Activated CD4-positive, CD25-positive, alpha-beta regulatory T cell (primary cell): Measurements from ENCODE around the gene TMEM132D.
"Not testable (repeated sequence)": the region's sequence is repeated elsewhere in the genome, so short reads cannot be mapped to it uniquely, and the experiment has no call there.

ENCODE experiments used
- DNase-seq, 4 experiments: peaks; one replicate each; lab custom pipeline; 2025; lab: John Stamatoyannopoulos, UW

The TMEM132D gene

DNA sequence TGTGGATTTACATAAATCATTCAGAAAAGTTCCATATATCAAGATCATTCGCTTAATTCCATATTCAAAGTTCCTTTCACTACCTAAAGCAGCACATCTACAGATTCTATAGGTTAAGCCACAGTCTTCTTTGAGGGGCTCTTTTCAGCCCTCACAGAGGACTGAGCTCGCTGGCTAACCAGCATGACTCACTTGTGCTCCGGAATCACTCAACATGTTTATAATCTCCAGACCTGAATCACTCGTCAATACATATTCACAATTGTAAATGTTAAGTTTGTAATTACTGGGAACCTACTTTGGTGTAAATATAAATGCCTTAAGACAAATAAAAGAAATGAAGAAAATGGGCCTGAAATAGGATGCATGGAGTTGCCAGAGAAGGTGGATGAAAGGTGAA lies 315.7 kb downstream of the TMEM132D start:
- no peak for DNase-seq

DNA sequence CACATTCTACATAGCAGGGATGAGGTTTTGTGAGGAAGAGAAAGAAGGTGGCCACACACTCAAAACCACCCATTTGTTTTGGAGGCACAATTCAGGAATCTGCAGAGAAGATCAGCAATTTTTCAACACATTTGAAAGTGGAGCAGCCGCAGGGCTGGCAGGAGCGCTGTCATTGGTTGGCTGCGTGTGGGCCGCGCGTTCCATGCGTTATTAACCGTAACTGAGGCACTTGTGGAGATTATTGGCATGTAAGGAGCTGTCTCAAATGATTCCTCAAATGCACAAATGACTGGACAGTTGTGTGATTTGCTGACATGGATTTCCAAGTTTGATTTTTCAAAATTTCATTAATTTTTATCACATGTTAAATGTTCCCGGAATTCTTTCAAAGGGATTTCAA lies 318.5 kb downstream of the TMEM132D start:
- no peak for DNase-seq

DNA sequence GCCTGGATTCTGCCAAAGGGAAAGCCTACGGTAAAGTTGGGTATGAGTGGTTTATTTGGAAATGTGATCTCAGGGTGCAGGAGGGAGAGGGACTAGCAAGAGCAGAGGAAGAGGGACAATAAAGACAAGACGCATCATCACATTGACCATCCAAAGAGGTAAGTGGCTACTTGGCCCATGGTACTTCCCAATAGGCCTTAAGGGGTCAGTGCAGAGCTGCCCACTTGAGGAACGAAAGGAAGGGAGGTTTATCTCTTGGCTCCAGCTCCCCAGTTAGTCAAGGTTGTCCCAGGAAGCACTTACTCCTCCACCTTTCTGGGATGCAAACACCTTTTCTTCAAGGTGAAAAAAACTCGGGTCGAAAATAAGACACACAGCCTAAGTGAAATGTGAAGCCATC lies 323.9 kb downstream of the TMEM132D start:
- DNase-seq = no peak

DNA sequence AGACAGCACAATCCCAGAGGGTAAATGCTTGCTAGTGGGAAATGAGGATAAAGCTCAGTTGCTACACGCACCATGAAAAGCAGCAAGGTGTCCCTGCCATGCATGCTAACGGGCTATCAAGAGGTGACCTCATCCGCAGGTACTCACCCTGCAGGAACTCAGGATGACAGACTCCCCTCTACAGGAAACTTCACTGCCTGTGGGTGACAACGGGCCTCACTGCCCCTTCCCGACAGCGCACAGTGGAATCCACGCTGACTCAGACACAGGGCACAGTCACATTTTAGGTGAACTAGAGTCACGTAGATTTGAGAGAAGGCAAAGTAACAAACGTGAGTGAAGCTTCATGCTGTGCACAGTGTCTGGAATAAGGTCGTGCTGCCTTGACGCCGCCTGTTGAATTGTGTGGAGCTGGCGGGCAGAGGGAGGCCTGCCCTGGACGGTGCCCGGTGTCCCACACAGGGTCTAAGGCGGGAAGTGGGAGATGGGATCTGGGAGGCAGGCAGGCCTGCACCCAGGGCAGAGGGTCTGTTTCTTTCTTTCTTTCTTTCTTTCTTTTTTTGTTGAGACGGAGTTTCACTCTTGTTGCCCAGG lies 331.8 kb downstream of the TMEM132D start:
- DNase-seq = no peak

DNA sequence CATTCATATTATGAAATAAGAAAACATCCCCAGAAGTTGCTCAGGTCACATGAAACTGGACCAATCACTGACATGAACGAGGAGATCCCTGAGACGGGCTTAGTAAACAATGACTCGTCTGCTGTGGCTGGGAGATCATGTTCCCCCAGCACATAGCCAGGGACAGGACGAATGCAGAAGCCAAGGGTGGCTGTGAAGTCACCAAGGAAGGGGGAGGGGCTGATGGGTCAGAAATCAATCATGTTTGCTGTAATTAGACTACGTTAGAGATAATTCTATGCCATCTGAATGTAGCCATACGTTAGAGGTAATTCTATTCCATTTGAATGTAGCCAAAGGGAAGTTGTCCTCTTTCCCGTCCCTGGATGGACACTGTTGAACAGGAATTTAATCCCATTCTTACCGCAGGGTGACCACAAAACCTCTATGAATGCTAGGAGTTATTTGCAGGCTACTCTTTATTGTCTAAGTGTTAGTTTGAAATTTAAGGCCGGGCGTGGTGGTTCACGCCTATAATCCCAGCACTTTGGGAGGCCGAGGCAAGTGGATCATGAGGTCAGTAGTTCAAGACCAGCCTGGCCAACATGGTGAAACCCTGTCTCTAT lies 332.9 kb downstream of the TMEM132D start:
- DNase-seq = no peak

DNA sequence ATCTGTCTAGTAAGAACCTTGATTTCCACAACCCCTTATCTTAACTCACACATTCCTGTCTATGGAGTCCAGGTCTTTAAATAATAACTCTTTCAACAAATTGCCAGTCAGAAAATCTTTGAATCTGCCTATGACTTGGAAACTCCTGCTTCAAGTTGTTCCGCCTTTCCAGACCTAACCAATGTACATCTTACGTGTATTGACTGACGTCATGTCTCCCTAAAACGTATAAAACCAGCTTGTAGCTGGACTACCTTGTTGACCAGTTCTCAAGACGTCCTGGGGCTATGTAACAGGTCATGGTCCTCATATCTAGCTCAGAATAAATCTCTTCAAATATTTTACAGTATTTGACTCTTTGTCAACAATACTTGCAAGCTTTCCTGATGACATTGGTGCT lies 337.0 kb downstream of the TMEM132D start:
- no peak for DNase-seq

DNA sequence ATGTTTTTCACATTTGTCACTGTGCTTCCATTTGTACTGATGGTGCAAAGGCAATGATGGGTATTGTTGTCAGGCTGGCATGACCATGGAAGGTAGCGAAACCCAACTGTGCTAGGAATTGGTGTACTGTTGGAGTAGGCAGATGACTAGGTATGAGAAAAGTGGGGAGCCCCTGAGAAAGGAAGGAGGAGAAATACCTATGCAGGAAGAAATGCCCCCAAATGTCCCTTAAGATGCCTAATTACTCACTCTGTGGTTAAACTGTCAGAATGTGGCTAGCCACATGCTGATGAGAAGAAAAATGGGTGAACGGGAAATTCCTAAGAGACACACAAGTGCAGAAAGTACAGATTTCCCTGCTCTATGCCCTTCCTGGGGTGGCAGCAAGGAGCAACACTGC lies 339.1 kb downstream of the TMEM132D start:
- DNase-seq = no peak

DNA sequence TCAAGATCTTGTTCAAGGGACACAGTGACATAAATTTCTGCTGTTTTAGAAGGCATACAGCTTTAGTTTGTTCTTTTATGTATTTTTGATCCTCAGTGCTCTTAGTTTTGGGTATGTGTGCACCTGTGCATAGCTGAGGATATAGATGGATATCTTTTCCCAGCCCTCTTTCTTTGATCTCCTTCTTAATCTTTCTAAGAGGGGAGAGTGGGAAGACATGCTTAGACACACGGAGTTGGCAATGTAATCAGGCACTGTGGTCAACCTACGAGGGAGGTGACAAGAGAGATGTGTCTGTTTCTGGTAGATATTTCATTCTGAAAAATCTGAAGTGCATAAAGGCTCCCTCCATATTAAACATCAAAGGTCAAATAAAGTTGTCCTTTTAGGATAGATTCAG lies 340.6 kb downstream of the TMEM132D start:
- no peak for DNase-seq

DNA sequence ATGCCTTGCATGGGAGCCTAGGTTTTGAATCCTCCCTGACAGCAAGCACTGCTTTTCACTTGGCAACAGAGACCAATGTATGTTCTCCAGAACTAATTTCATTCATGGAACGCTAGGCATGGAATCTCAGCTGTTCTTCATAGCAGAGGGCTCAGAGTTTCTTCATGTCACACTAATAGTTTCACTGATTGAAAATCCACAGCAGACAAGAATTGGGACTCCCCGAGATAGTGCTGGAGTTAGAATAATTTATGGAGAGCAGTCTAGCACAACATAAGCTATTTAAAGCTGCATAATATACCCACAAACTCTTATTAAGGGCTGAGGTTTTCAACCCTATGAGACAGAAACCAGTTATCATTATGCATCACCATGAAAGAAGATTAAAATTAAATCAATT lies 342.5 kb downstream of the TMEM132D start:
- DNase-seq = no peak

DNA sequence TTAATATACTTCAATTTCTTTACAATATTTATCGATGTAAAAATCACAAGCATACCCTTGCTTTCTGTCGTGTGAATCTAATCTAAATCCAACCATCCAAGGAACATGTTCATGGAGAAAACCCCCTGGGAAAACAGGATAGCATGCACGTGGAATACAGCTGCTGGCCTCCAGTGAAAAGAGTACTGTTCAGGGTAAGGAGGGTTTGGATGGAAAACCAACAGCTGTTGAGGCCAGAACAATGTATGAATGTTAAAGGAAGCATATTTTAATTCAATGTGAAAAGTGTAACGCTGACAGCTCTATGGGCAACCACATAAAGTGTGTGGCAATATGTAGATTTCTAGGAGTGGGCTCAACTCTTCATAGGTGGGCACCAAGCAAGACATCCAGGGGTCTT lies 344.0 kb downstream of the TMEM132D start:
- DNase-seq = no peak

DNA sequence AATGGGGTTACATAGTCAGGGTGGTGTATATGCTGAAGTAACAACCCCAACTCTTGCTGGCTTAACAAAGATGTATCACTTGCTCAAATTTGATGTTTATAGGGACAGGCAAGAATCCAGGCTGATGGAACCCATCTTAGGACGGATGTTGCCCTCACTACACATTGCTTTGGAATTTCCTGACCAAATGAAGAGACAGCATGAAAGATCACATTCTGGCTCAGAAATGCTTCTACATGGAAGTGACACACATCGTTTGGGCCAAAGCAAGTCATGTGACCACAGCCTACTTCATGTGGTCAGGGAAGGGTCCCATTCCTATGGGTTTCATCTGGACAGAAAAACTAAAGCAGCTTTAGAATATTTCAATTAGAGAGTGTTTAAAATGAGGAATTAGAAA lies 345.8 kb downstream of the TMEM132D start:
- DNase-seq = no peak

DNA sequence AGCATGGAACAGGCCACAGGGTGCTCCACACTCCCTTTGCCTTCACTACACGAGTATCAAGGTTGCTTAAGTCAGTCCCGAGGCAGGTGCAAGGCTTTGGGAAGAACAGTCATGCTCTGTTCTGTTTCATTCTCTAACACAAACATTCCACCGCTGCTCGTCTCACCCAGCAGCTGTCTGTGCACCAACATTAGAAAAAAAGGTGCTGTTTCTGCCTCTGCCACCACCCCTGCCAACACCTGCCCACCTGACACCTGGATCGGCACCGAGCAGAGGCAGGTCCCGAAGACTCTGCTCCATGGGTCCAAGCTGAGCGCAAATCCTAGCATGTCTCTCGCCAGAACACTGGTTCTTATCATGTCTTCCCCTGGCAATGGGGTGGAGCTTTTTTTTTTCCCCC lies 347.7 kb downstream of the TMEM132D start:
- DNase-seq = no peak

DNA sequence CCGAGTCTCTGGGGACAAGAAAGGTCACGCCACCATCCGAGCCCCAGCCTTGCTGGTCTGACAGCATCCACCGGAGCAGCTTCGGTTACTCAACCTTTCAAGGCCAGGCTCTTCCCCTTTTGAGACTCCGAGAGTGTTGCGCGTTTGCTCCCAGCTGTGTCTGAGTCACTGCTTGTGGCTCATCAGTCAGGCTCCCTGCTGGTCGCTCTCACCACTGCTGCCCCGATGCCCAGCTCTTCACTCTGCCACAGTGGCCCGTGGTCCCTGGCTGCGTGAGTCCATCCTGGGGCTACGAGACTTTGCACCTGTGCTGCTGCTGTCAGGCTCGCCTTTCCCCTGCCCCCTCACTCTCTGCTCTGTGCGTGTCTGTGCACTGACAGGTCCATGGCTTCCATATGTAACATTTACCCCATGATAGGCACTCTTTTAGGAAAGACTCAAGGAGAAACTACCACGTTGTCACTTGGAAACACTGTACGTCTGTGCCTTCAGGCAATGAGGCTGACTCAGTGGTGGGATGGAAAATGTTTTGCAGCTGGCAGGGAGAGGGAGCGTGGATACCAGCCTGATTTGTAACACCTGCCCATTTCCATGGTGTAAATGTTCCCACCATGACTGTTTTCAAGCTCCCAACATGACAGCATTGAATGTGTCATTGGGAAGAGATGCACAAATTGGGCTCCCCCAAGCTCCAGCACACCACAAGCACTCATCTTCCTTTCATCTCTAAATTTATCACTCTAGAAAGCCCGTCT lies 350.7 kb downstream of the TMEM132D start:
- DNase-seq = no peak

DNA sequence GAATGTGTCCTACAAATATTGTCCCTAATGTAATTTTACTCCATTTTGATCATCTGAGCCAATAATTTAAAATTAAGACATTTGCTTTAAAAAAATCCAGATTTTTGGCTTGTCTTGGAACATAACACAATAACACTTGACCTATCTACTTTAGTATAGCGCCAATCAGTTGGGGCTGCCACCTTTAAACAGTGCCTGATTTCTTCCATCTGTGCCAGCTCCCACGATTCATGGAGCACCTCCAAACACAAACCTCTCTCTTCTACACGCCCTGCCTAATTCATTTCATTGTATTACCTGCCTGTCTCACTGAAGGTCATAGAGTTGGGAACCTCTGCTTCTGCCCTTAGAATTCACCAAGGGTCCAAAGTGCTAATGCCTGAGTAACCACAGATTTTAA lies 352.4 kb downstream of the TMEM132D start:
- DNase-seq = no peak

DNA sequence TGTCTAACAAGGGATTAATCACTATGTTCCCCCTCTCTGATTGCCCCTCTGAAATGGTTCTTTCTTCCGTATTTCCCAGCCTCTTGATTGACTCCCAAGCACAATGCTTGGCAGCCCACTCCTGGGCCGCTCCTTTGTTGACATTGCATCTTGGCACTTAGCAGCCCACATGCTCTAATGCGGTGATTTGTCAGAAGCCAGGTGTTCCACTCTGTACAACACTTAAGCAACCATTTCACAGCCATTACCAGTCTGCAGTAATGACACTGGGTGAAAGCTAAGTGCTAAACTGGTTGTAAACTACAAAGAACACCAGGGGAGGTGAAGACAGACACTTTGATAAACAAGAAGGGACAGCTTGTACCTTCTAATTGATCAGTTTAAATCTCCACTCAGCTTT lies 353.5 kb downstream of the TMEM132D start:
- DNase-seq = no peak

DNA sequence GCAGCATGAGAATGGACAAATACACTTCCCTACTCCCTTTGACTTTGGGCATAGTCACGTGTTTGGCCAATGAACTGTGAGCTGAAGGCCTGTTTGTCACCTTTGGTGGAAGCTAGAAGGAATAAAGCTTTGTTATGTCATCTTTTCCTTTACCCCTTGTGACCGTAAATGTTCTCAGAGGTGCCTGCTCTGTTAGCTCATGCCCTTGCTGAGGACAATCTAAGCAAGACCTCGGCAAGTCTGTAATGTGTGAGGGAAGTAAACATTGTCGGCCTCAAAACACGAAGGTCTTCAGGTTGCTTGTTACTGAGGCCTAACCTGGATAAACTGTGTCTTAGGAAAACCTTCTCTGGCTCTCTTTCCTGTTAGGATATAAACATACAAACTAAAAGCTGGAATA lies 354.2 kb downstream of the TMEM132D start:
- DNase-seq = no peak

DNA sequence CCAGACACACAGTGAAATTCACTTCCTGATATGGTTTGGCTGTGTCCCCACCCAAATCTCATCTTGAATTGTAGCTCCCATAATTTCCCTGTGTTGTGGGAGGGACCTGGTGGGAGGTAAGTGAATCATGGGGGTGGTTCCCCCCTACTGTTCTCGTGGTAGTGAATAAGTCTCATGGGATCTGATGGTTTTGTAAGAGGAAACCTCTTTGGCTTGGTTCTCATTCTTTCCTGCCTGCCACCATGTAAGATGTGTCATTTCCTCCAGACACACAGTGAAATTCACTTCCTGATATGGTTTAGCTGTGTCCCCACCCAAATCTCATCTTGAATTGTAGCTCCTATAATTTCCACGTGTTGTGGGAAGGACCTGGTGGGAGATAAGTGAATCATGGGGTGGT lies 354.8 kb downstream of the TMEM132D start:
- not testable (repeated sequence) for DNase-seq

DNA sequence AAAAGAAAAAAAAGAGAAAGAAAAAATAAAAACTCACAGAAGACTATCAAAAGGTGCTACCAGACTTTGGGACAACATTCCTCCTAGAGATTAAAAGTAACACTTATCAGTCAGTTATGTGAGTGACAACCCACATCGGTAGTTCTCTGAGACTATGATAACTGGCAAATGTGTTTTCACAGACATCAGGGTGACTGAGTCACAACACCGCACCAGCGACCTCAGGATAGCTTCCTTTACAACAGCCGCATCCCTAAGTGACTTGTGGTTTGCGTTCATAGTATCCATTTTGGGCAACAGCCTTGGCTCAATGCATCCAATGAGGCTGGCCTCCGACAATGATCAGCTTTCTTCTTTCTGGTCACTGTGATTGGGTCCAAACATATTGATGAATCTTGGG lies 359.1 kb downstream of the TMEM132D start:
- DNase-seq = no peak

DNA sequence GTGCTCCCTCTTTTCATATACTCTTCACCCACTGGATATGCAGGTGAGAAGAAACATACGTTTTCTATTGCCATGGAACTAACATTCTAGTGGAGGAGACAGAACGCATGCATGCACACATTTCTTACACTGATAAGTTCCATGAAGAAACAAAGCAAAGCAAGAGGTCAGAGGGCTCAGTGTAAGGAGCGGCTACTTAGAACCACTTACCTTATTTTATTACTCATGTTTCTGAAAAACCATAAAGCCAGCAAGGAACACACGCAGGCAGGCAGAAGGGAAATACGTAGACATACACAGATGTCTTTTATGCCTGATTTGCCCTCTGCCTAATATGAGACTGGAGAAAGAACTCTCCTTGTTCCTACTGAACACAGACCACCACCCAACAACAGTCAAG lies 362.9 kb downstream of the TMEM132D start:
- DNase-seq = no peak

DNA sequence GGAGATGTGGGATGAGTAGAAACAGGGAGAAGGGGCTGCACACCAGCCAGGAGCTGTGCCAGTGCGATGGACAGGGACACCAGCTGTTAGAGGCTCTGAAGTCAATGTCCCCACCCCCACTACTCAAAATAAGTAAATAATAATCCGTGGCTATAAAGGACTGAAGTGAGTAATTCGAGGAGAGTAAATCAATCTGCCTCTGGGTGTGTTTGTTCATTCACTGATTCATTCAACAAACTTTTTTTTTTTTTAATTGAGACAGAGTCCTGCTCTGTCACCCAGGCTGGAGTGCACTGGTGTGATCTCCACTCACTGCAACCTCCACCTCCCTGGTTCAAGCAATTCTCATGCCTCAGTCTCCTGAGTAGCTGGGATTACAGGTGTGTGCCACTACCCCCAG lies 363.6 kb downstream of the TMEM132D start:
- no peak for DNase-seq

DNA sequence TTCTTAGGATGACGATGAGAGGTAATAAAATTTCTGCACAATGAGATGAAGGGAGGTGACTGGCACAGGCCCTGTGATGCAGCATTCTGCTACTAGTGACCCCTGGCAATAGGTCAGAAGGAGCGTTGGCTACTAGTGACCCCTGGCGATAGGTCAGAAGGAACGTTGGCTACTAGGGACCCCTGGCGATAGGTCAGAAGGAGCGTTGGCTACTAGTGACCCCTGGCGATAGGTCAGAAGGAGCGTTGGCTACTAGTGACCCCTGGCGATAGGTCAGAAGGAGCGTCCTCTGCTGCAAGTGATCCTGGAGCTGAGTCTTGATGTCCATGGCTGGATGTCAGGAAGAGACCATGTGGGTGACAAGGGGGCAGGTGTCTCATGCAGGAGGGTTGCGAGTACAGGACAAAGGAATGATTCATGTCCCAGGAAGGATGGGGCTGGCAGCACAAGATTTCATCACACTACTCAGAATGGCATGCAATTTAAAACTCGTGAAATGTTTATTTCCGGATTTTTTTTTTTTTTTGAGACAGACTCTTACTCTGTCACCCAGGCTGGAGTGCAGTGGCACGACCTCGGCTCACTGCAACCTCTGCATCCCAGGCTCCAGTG lies 365.0 kb downstream of the TMEM132D start:
- not testable (repeated sequence) for DNase-seq

DNA sequence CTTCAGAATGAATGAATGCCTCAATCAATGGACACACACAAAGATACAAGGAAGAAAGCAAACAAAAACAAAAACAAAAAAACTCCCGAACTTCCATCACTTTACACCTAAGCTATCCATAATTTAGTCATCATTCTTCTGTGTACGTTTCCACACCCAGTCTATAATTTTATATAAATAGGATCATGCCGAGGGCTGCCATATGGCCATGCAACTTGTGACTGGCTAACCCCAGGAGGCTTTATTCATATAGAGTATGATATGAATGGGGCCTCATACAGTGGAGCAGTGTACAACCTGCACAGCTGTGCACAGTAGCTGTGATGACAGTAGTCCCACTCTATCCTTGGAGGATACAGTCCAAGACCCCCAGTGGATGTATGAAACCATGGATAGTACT lies 365.7 kb downstream of the TMEM132D start:
- DNase-seq = no peak
